HG03064 (cell line): ENCODE measurements around the gene VSIR.

Source experiments
- ATAC-seq: cut with Tn5 transposase; IDR thresholded peaks from one replicate; pipeline ENCODE4 v1.9.1; 2021; ENCODE audit warnings: low read depth; ENCODE audit not compliant: unreplicated experiment

The VSIR gene

DNA sequence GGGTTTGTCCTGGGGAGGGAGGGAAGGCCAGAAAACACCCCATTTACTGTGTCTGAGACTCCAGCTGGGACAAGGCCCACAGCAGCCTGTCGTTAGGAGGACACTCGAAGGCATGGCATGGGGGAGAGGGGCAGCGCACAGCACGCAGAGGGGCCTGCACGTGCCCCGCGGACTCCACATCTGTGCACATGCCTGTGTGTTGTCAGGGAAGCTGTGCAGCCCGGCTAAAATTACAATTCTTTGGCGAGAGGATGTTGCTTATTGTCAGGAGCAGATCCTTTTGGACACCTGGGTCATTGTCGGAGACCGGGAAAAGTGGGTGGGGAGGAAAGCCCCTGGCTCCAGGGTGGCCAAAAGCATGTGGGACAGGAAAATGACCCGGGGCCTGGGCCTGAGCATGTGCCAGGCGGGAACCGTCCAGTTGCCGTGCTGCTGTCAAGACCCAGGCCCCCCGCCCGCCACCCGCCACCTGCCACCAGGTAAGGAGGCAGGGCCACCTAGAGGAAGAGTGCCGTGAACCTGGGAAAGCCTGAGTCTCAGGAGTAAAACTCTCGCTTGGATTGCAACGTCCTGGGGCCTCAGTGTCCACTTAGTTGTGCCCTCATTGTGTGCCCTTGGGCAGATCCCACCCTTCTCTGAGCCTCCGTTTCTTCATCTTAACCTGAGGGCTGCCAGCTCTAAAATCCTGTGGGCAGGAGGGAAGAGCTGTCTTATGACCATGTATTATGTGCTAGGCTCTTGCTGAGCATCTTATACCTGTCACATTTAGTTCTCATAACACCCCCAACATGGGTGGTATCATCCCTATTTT lies 7.2 kb downstream of the VSIR start:
- ATAC-seq, result no peak

DNA sequence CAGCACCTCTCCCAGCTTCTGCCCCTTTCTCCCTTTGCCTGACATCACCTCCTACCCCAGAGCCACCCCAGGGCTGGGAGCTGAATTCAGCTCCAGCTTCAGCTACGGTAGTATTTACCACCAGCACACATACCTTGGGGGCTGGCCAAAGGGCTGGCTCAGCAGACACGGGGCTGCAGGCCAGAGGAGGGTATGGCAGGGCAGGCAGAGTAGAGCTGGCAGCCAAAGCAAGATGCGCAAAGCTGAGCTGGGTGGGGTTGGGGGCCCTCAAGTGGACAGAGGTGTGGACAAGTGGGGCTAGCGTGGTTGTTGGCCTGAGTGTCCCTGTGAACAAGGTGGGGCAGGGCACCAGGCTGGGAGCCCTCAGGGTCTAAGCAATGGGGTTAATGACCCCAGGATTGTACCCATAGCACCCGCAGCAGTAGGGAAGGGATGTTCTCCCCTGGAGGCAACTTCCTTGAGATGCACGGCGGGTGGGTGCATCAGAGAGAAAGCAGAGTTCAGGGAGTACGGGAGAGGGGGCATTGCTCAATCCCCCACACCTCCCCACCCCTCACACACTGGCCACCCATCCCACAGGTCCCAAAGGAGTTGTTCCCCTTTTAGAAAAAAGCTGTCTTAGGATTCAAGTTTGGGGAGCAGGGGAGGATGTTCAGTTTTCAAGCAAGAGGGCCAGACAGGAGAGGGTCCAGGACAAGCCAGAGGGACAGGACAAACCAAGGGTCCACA lies 8.0 kb downstream of the VSIR start:
- no peak for ATAC-seq

GRCh38 chr10:71763352-71764127 lies 9.8 kb downstream of the VSIR start:
- ATAC-seq, result no peak

DNA sequence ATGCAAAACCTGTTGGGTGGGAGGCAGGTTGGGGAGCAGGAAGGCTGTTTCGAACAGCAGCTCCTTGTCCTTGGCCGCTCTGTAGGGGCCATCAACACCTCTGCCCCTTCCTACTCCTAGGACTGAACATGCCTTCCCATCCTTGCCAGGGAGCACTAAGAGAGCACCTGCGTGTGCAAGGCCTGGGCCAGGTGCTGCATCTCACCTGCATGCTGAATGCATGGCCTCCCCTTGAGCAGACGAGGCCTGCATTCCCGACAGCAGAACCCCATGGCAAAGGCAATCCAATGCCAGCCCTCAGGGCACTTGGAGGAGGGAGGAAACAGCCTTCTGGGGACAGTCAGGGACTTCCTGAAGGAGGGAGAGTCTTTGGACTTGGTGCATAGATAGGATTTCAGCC lies 11.0 kb downstream of the VSIR start:
- ATAC-seq, result no peak

DNA sequence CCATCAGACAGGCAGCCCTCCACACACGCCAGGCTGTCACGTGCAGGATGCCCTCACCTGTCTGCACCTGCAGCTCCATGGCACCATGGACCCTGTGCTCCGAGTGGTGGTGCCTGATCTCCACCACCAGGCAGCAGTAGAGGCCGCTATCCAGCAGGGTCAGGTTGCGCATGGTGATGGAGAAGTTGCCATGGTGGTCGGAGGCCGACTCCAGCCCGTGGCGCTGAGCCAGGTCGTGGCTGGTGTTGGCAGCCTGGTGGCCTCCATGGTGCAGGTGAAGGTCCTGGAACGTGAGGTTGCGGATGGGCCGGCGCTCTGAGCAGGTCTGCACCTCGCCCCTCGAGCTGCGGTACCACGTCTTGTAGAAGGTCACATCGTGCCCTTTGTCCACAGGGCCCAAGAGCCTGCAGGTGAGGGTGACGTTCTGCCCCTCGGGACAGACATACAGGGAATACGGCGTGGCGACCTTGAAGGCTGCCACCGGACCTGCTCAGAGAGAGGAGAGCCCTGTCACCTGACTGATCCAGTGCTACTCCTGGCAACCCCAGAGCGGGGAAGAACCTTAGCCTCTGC lies 11.7 kb downstream of the VSIR start:
- ATAC-seq, result no peak

DNA sequence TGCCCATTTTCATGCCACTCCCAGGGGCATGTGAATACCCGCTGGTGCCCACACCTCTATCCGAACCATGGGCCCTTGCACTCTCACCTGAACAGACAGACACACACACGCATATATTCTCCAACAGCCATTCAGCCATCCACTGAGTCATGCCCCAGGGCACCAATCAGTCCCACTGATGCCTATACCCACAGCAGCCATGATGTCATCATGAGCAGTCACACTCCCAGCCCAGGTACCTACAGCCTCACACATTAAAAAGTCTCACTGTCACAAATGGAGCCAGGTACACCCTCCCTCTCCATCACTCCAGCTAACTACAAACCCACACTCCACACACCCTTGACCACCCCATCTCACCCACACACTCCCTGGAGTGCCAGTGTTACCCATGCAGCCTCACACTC lies 12.2 kb downstream of the VSIR start:
- no peak for ATAC-seq

DNA sequence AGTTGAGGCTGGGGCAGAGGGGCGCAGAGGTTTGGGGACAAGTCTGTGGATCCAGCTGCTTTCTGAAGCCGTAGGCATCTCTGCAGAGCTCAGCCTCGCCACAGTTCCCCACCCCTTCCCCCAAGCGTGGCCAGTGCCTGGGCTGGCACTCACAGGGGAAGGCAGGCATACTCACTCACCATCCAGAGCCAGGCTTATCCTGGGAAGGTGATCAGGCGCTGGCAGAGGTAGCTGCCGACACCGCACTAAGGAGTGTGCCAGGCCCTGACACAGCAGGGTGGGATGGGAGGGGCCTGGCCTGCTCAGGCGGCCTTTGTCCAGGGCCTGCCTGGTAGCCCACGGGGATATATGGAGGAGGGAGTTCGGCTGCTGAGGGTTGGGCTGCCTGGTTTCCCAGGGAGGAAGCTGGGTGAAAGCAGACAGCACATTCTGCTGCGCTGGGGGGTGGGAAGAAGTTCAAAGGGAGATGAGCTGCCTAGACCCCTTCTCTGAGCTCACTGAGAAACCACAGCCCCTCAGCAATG lies 15.9 kb downstream of the VSIR start:
- ATAC-seq, result no peak

DNA sequence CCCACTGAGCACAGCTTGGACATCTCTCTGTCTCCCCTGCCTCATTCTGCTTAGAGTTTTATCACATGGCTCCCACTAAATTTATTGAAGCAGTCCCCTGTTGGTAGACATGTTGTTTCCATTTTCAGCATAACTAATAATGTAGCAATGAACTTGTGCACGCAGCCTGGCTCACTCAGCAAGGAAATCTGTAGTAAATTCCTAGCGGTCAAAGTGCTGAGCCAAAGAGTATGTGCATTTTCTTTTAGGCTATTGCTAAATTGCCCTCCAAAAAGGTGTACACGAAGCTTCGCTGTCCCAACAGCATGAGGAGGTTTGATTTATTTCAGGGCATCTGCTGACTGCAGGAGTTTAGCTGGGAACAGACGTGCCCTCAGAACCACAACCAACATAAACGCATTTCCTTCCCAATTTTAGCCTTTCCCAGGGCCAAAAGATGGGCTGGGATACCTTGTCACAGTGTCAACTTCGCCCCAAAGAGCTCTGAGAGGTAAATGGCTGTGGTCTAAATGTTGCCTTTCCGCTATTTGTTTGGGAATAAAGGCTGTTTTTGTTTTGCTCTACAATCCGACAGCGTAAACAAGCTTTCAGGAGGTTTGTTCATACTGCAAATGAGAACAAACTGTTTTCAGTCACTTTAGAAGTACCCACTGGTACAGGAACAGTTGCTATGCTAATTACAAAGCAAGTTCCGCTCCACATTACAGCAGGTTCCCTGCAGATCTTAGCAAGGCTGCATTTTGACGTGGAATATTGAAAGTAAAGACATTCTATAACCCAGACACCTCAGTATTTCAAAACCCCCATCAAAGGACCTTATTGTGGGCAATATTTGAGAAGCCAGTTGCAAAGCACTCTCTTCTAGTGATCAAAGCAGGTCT lies 16.8 kb downstream of the VSIR start:
- no peak for ATAC-seq

- no peak for ATAC-seq
Observed at GRCh38 chr10:71755179-71755879, 18.0 kb downstream of the VSIR start.

DNA sequence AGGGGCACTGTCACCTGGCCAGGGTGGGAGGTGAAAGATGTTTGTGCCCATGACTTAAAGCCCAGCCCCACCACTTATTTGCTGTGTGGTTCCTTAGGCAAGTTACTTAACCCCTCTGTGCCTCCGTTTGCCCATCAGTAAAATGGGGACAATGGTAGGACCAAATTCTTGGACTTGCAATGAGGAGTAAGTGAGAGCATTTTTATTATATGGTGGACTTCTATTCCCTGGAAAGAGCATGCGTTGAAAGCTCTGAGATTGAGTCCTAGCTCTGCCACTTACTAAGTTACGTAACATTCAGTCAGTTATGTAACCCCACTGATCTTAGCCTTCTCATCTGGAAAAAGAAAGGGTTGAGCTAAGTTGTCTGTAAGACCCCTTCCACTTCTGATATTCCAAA lies 18.8 kb downstream of the VSIR start:
- ATAC-seq, result no peak

GRCh38 chr10:71753960-71754505 lies 19.3 kb downstream of the VSIR start:
- no peak for ATAC-seq

DNA sequence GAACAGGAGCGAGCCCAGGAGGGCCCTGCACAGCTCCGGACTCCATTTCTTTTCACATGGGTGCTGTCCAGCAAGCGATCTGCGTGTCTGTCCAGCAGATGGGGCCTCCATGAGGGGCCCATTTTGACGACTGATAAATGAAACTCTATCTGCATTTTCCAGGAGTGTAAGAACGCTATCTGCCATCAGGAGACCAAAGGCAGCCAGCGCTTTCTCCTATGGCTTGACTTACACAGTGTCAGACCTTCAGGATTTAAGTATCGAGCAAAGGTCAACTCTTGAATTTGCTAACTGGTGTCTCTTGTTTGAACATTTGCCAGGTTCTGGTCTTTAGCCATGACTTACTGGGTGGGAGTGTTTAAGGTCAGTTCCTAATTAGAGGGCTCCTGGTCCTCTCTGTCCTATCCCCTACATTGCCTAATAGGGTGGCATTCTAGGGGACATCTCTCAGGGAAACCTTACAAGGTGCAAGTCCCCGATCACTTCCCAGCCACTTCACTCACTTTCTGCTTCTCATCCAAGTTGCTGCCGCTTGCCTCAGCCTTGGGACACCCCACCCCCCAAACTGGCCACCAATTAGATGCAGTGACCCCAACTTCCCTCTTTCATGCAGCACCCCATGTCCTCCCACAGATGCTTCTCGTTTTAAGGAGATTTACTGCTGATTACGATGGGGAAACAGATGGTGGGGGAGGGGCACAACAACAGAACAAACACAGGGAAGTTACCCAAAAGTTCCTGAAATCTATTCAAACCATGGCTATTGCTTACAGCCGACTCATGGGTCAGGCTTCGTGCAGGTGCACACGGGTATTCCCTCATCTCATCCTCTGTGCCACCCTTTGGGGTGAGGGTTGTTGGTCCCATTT lies 20.0 kb downstream of the VSIR start:
- ATAC-seq, result no peak

DNA sequence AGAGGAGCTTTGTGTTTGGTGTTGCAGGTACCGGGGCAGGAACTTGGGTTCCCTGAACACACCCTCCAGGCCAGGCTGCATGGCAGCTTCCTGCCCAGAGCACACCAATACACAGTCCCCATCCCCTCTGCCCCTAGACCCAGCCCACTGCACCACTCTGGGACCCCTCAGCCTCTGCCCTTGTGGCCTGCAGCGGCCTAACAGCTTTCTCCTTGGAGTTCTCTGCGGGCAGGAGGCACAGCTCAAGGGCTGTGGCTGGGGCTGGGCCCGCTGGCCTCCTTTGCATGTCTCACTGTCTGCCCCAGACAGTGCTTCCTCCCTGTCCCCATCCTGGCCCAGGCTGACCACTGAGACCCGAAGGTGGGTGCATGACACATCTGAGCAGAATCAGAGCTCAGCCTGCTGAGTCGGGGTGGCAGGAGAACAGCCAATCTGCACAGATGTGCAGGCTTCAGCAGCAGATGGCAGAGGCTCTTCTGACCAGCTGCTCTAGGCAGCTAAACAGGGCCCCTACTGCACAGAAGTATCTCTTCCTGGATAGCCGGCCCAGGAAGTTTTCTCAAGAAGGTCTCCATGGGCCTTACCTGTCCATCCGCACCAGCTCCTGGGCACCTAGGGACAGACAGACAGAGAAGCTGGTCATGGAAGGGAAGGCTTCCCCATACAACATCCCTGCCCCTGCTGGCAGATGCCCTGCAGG lies 20.8 kb downstream of the VSIR start:
- no peak for ATAC-seq

DNA sequence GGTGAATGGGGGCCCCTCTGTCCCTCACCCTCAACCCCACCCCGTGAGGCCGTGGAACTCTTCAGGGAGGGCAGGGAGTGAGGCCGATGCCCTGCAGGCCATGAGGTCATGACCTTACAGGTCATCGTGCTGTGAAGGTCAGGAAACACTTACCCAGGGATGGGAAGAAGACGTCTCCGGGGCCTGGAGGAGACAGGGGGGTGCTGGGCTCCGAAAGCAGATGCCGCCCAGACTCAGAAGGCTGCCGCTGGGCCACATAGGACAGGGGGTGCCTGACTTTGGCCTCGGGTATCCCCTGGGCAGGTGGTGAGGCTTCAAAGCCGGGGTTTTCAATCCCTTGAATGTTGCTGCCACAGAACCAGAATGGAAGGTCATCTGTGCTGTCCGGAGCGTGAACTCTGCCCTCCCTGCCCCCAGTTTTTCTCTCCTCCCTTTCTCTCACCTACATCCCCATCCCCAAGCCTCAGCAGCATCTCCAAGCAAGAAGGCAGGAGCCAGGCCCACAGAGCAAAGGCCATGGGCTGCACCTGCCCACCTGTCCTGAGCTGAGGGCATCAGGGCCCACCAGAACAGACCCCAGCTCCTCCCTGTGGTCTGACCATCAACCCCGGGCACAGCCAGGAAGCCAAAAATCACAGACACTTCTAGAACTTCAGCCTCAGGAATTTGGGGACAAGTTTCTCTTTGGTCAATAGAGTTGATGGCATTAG lies 21.6 kb downstream of the VSIR start:
- no peak for ATAC-seq

- ATAC-seq, result no peak
Observed at GRCh38 chr10:71750986-71751385, 22.3 kb downstream of the VSIR start.

GRCh38 chr10:71750124-71750841 lies 23.0 kb downstream of the VSIR start:
- no peak for ATAC-seq
